IMR-90 (cell line): ENCODE measurements around the gene HTR1D. TPM values are rescaled to one million over a fixed set of nuclear protein-coding genes. Genes with fewer than 3 reads are reported as not detected.
A peak's percentile ranks its signal among the peaks of the same experiment; 100 is the strongest.

ENCODE experiments used
- ATAC-seq: fragments of 200-7000 bp; cut with Tn5 transposase; 2 replicates; pipeline ENCODE4 v1.9.1; 2020; ENCODE audit warnings: low read depth, mild to moderate bottlenecking, moderate library complexity
- BruUV-seq: library from RNA; stranded (reverse); fragments of 400-500 nt; replicated peaks from 2 replicates; lab custom pipeline; 2021; lab: Mats Ljungman, UMichigan
- CTCF ChIA-PET: fragments of 300-600 bp; formaldehyde crosslinking; extraction: SDS; loops from one replicate; lab custom pipeline; 2021; ENCODE audit warnings: antibody characterized with exemption; lab: Yijun Ruan, JAX
- POLR2A ChIA-PET: fragments of 300-600 bp; sonication (Branson Sonifier 250); formaldehyde crosslinking; loops from one replicate; lab custom pipeline; 2022; ENCODE audit warnings: antibody characterized with exemption; ENCODE audit not compliant: unreplicated experiment; lab: Charles Lee
- DNase-seq: peaks from one replicate; pipeline ENCODE4 v3.0.0; 2013
- H2AFZ ChIP-seq: replicated peaks from 2 replicates; pipeline ENCODE3; 2013; ENCODE audit warnings: low read length, mild to moderate bottlenecking; ENCODE audit not compliant: poor library complexity
- H2AK5ac ChIP-seq: 2 replicates; pipeline ENCODE4 v1.6.1; 2013; ENCODE audit warnings: low read depth, low read length, inconsistent platforms
- H2AK9ac ChIP-seq: replicated peaks from 2 replicates; pipeline ENCODE3; 2013; ENCODE audit warnings: mild to moderate bottlenecking, low read depth, low read length, moderate library complexity; ENCODE audit not compliant: poor library complexity
- H2BK120ac ChIP-seq: 2 replicates; pipeline ENCODE4 v1.6.1; 2013; ENCODE audit warnings: low read depth, low read length, inconsistent platforms
- H2BK15ac ChIP-seq: 3 replicates; pipeline ENCODE4 v1.6.1; 2013; ENCODE audit warnings: low read depth, low read length, inconsistent platforms
- H2BK20ac ChIP-seq: 2 replicates; pipeline ENCODE4 v1.6.1; 2013; ENCODE audit warnings: low read depth, mild to moderate bottlenecking, inconsistent platforms, low read length, moderate library complexity
- H2BK5ac ChIP-seq: 2 replicates; pipeline ENCODE4 v1.6.1; 2013; ENCODE audit warnings: mild to moderate bottlenecking, low read depth, low read length, inconsistent platforms; ENCODE audit not compliant: poor library complexity, severe bottlenecking
- H3K14ac ChIP-seq: replicated peaks from 2 replicates; pipeline ENCODE4 v1.6.1; 2013; ENCODE audit warnings: low read depth, low read length, inconsistent platforms
- H3K18ac ChIP-seq: 2 replicates; pipeline ENCODE4 v1.6.1; 2013; ENCODE audit warnings: low read depth, low read length, control low read depth
- H3K23ac ChIP-seq: 2 replicates; pipeline ENCODE4 v1.6.1; 2013; ENCODE audit warnings: low read depth, low read length, inconsistent platforms
- H3K27ac ChIP-seq: 2 replicates; pipeline ENCODE4 v1.5.1; 2013; ENCODE audit warnings: mild to moderate bottlenecking, control low read depth, low read length; ENCODE audit not compliant: insufficient read depth
- H3K27me3 ChIP-seq: 2 replicates; pipeline ENCODE4 v1.6.1; 2013; ENCODE audit warnings: low read length; ENCODE audit not compliant: control insufficient read depth, insufficient read depth
- H3K36me3 ChIP-seq: 2 replicates; pipeline ENCODE4 v1.6.1; 2013; ENCODE audit warnings: low read length, mixed read lengths; ENCODE audit not compliant: control insufficient read depth, insufficient read depth
- H3K4ac ChIP-seq: 2 replicates; pipeline ENCODE4 v1.6.1; 2013; ENCODE audit warnings: low read depth, low read length, inconsistent platforms
- H3K4me1 ChIP-seq: 2 replicates; pipeline ENCODE4 v1.6.1; 2013; ENCODE audit warnings: low read length, mixed read lengths; ENCODE audit not compliant: control insufficient read depth, insufficient read depth
- H3K4me2 ChIP-seq: 2 replicates; pipeline ENCODE4 v1.6.1; 2013; ENCODE audit warnings: low read depth, mild to moderate bottlenecking, control low read depth, low read length, moderate library complexity
- H3K4me3 ChIP-seq: 2 replicates; pipeline ENCODE4 v1.5.1; 2013; ENCODE audit warnings: low read depth, mild to moderate bottlenecking, control low read depth, low read length, moderate library complexity; ENCODE audit not compliant: insufficient read depth
- H3K56ac ChIP-seq: 2 replicates; pipeline ENCODE4 v1.6.1; 2013; ENCODE audit warnings: low read length, inconsistent platforms; ENCODE audit not compliant: insufficient read depth; ENCODE audit errors: extremely low read depth
- H3K79me1 ChIP-seq, 2 experiments: 2 replicates each; pipeline ENCODE4 v1.6.1; 2013; ENCODE audit warnings: low read length in 2 of 2, inconsistent platforms in 1 of 2, low read depth in 1 of 2
- H3K9ac ChIP-seq: 2 replicates; pipeline ENCODE4 v1.6.1; 2013; ENCODE audit warnings: low read depth, low read length, control low read depth
- H3K9me1 ChIP-seq: 2 replicates; pipeline ENCODE4 v1.6.1; 2013; ENCODE audit warnings: low read length, inconsistent platforms; ENCODE audit not compliant: insufficient read depth
- H3K9me3 ChIP-seq: 2 replicates; pipeline ENCODE4 v1.6.1; 2013; ENCODE audit warnings: low read length; ENCODE audit not compliant: control insufficient read depth, insufficient read depth
- H4K20me1 ChIP-seq: 2 replicates; pipeline ENCODE4 v1.6.1; 2013; ENCODE audit warnings: low read length, inconsistent platforms; ENCODE audit not compliant: insufficient read depth
- H4K5ac ChIP-seq: 2 replicates; pipeline ENCODE4 v1.6.1; 2013; ENCODE audit warnings: mild to moderate bottlenecking, low read depth, low read length, control low read depth
- H4K8ac ChIP-seq, 2 experiments: 2 replicates each; pipeline ENCODE4 v1.6.1; 2013; ENCODE audit warnings: low read depth in 2 of 2, low read length in 2 of 2, control low read depth in 1 of 2, inconsistent platforms in 1 of 2
- H4K91ac ChIP-seq: 2 replicates; pipeline ENCODE4 v1.6.1; 2013; ENCODE audit warnings: low read depth, low read length, inconsistent platforms; ENCODE audit not compliant: insufficient read depth
- CTCF ChIP-seq: conservative IDR thresholded peaks from 2 replicates; pipeline ENCODE4 v1.5.1; 2012; ENCODE audit warnings: mild to moderate bottlenecking, low read depth, low read length, improper control_type of control experiment
- ELK1 ChIP-seq: fragments of 150-350 bp; IDR thresholded peaks from 2 replicates; pipeline ENCODE4 v1.6.1; 2016; ENCODE audit warnings: low read depth, mild to moderate bottlenecking, low read length, moderate library complexity, borderline replicate concordance
- FOS ChIP-seq: fragments of 150-350 bp; IDR thresholded peaks from 2 replicates; pipeline ENCODE4 v1.6.1; 2016; ENCODE audit warnings: low read depth, low read length
- MAFK ChIP-seq: IDR thresholded peaks from 2 replicates; pipeline ENCODE4 v1.6.1; 2012; ENCODE audit warnings: low read depth, low read length, improper control_type of control experiment
- MAZ ChIP-seq: IDR thresholded peaks from 2 replicates; pipeline ENCODE4 v1.6.1; 2012; ENCODE audit warnings: low read depth, mild to moderate bottlenecking, low read length, improper control_type of control experiment, moderate library complexity, borderline replicate concordance
- MXI1 ChIP-seq: IDR thresholded peaks from 2 replicates; pipeline ENCODE4 v1.6.1; 2012; ENCODE audit warnings: low read depth, mild to moderate bottlenecking, low read length, moderate library complexity, borderline replicate concordance
- NFE2L2 ChIP-seq: fragments of 150-350 bp; IDR thresholded peaks from 2 replicates; pipeline ENCODE4 v1.6.1; 2016; ENCODE audit warnings: low read depth, mild to moderate bottlenecking, low read length
- RAD21 ChIP-seq: IDR thresholded peaks from 2 replicates; pipeline ENCODE4 v1.6.1; 2012; ENCODE audit warnings: low read length, improper control_type of control experiment
- RCOR1 ChIP-seq: IDR thresholded peaks from 2 replicates; pipeline ENCODE4 v1.6.1; 2012; ENCODE audit warnings: mild to moderate bottlenecking, low read length, improper control_type of control experiment; ENCODE audit not compliant: insufficient replicate concordance
- SMC3 ChIP-seq: fragments of 150-350 bp; IDR thresholded peaks from 2 replicates; pipeline ENCODE4 v1.6.1; 2016; ENCODE audit warnings: low read depth, mild to moderate bottlenecking, antibody characterized with exemption, low read length, moderate library complexity
- WGBS, 2 experiments: methylation state at CpG; one replicate each; pipeline versions ENCODE4 v1.1.5 to v1.1.7; 2013; ENCODE audit warnings: missing lambda C conversion rate in 2 of 2; ENCODE audit not compliant: insufficient read length in 1 of 2; ENCODE audit errors: extremely low coverage in 2 of 2; 5-methylcytosine and 5-hydroxymethylcytosine counted together
- dilution Hi-C: fragments of 300-500 bp; cut with HindIII; formaldehyde crosslinking; loops from one replicate; pipeline ENCODE4 v1.14.3; 2018; ENCODE audit warnings: low sequenced_read_pairs; ENCODE audit not compliant: unreplicated experiment
- in situ Hi-C: fragments of 300-500 bp; cut with MboI; formaldehyde crosslinking; loops from 3 replicates; pipeline ENCODE4 v1.14.3; 2019; ENCODE audit warnings: low sequenced_read_pairs, inconsistent platforms, mixed read lengths
- intact Hi-C: fragments of 100-400 bp; cut with micrococcal nuclease; formaldehyde crosslinking; loops from 2 replicates; pipeline ENCODE4 v1.10.0; 2022
- polyA plus RNA-seq, 3 experiments: library from polyadenylated mRNA; depleted of rRNA; stranded (reverse); fragments of >200 nt; gene quantifications; 2 replicates each; pipeline ENCODE4 v1.2.3, GENCODE V29; 2012; ENCODE audit warnings: low replicate concordance in 1 of 3
- total RNA-seq: library from RNA; depleted of rRNA; stranded (reverse); fragments of >200 nt; gene quantifications from 2 replicates; pipeline ENCODE4 v1.2.3, GENCODE V29; 2012

HTR1D gene
- total and polyA plus RNA-seq, 2 of the 4 experiments (the other 2 are of a cell fraction) = 0.03 to 0.18 TPM

GRCh38 chr1:23198373-23198772 lies 18.9 kb downstream of the HTR1D start:
- H3K14ac ChIP-seq = no peak overlapping the region
- H2AK9ac ChIP-seq = no peak overlapping the region
- no peak overlapping the region for H3K23ac ChIP-seq
- in situ Hi-C loops (no loop called here), intact Hi-C loops (loop anchor here (5.0 kb wide), 1 partner anchor 74 kb away; no protein-coding TSS in a partner anchor), dilution Hi-C loops (no loop called here)
- WGBS, 2 experiments = no CpG with 5 or more reads among the region's 4 CpGs
- BruUV-seq = no TSS peak
- peaks cover 20% of the 10 kb centered on the region for H3K4me1 ChIP-seq
- no peak overlapping the region; the same call in 1 of the 2 replicates for H3K4me2 ChIP-seq
- no peak overlapping the region for H3K4me3 ChIP-seq
- peaks cover 31% of the 10 kb centered on the region for H3K9me1 ChIP-seq
- CTCF ChIA-PET = no interaction called here
- H4K91ac ChIP-seq = no peak overlapping the region
- H2BK15ac ChIP-seq = no peak overlapping the region
- no peak overlapping the region for H3K9ac ChIP-seq
- no peaks in the 10 kb centered on the region for H4K20me1 ChIP-seq
- H2BK5ac ChIP-seq = peak overlapping the region; percentile 90
- ATAC-seq (peak; percentile 69), DNase-seq (peak; percentile 97)
- POLR2A ChIA-PET = no interaction called here
- H3K56ac ChIP-seq = no peak overlapping the region
- no peak overlapping the region for H4K5ac ChIP-seq
- H3K79me1 ChIP-seq = peaks cover 0 to 15% of the 10 kb centered on the region in 2 experiments; a peak in 2 of 4 replicates
- H3K18ac ChIP-seq = peak overlapping the region; percentile 3; the same call in 1 of the 2 replicates
- 0 out of 2 replicates have a peak, but pooled peaks have one; percentile 3 for TF ChIP-seq CTCF
- TF ChIP-seq SMC3 = no peak
- no peak for TF ChIP-seq RAD21
- no peak for TF ChIP-seq MXI1
- peak; percentile 88 for TF ChIP-seq MAFK
- TF ChIP-seq MAZ = no peak
- TF ChIP-seq FOS = no peak
- TF ChIP-seq RCOR1 = no peak
- TF ChIP-seq NFE2L2 = peak; percentile 95
- no peak for TF ChIP-seq ELK1
- H3K36me3 ChIP-seq = no peaks in the 10 kb centered on the region
- H4K8ac ChIP-seq = peak overlapping the region in 1 of 2 experiments; percentile 12; a peak in 1 of 4 replicates
- H2AFZ ChIP-seq = no peak overlapping the region
- H3K27ac ChIP-seq = no peak overlapping the region
- peak overlapping the region; percentile 1; the same call in 1 of the 2 replicates for H2BK20ac ChIP-seq
- H2BK120ac ChIP-seq = peak overlapping the region; percentile 3; the same call in 1 of the 2 replicates
- no peak overlapping the region; the same call in 1 of the 2 replicates for H3K4ac ChIP-seq
- no peaks in the 10 kb centered on the region for H3K9me3 ChIP-seq
- no peak overlapping the region for H2AK5ac ChIP-seq
- H3K27me3 ChIP-seq = no peaks in the 10 kb centered on the region
